MM.1S (cell line): Measurements from ENCODE around the gene CBFB.

Source experiments
- EZH2phosphoT487 ChIP-seq: fragments of 300-600 bp; sonication (generic); IDR thresholded peaks from 2 replicates; pipeline ENCODE4 v1.6.1; 2018; ENCODE audit warnings: antibody characterized with exemption, low read length
- TF ChIP-seq, protein P1 (sequence below): fragments of 300-600 bp; sonication (generic); IDR thresholded peaks from 2 replicates; pipeline ENCODE4 v1.5.1; 2016; ENCODE audit warnings: antibody characterized with exemption, low read length, mixed read lengths

DNA sequence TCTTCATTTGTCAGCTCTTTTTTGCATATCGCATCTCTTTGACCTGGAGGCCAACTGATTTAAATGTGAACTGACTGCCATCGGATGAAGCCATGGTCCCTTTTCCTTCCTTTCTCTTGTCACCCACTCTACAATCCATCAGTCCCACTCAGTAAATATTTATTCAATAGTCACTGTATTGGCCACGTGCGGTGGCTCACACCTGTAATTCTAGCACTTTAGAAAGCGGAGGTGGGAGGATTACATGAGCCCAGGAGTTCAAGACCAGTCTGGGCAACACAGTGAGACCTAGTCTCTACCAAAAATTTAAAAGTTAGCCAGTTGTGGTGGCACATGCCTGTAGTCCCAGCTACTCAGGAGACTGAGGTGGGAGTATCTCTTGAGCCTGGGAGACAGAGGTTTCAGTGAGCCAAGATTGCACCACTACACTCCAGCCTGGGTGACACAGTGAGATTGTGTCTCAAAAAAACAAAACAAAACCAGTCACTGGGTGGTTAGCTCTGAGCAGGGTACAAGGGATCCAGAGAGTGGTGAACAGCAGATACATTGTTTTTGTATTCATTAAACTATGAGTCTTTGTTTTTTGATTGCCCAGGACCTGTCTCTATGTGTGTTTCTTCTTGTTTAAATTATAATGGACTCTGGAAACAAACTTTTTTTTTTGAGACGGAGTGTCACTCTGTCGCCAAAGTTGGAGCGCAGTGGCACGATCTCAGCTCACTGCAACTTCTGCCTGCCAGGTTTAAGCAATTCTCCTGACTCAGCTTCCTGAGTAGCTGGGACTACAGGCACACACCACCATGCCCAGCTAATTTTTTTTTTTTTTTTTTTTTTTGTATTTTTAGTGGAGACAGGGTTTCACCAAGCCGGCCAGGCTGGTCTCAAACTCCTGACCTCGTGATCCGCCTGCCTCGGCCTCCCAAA, 87.7 kb downstream of the CBFB start:
- TF ChIP-seq, protein P1, sequence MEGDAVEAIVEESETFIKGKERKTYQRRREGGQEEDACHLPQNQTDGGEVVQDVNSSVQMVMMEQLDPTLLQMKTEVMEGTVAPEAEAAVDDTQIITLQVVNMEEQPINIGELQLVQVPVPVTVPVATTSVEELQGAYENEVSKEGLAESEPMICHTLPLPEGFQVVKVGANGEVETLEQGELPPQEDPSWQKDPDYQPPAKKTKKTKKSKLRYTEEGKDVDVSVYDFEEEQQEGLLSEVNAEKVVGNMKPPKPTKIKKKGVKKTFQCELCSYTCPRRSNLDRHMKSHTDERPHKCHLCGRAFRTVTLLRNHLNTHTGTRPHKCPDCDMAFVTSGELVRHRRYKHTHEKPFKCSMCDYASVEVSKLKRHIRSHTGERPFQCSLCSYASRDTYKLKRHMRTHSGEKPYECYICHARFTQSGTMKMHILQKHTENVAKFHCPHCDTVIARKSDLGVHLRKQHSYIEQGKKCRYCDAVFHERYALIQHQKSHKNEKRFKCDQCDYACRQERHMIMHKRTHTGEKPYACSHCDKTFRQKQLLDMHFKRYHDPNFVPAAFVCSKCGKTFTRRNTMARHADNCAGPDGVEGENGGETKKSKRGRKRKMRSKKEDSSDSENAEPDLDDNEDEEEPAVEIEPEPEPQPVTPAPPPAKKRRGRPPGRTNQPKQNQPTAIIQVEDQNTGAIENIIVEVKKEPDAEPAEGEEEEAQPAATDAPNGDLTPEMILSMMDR, result no peak
- no peak for TF ChIP-seq EZH2phosphoT487
